A549 (cell line): Measurements from ENCODE around the gene ACAN.

Experiments
- EP300 ChIP-seq, 2 experiments: fragments of >200 bp; sonication (Bioruptor Twin); formaldehyde crosslinking; IDR thresholded peaks; 2 replicates in 1 of 2; 3 replicates in 1 of 2; pipeline ENCODE4 v1.6.1; 2016 to 2017
- SREBF2 ChIP-seq: fragments of 450-650 bp; IDR thresholded peaks from 2 replicates; pipeline ENCODE4 v1.6.1; 2014; ENCODE audit warnings: mild to moderate bottlenecking, moderate library complexity
- TF ChIP-seq, protein P1 (sequence below): fragments of >200 bp; sonication (Bioruptor Twin); formaldehyde crosslinking; IDR thresholded peaks from 3 replicates; pipeline ENCODE4 v1.5.1; 2016

DNA sequence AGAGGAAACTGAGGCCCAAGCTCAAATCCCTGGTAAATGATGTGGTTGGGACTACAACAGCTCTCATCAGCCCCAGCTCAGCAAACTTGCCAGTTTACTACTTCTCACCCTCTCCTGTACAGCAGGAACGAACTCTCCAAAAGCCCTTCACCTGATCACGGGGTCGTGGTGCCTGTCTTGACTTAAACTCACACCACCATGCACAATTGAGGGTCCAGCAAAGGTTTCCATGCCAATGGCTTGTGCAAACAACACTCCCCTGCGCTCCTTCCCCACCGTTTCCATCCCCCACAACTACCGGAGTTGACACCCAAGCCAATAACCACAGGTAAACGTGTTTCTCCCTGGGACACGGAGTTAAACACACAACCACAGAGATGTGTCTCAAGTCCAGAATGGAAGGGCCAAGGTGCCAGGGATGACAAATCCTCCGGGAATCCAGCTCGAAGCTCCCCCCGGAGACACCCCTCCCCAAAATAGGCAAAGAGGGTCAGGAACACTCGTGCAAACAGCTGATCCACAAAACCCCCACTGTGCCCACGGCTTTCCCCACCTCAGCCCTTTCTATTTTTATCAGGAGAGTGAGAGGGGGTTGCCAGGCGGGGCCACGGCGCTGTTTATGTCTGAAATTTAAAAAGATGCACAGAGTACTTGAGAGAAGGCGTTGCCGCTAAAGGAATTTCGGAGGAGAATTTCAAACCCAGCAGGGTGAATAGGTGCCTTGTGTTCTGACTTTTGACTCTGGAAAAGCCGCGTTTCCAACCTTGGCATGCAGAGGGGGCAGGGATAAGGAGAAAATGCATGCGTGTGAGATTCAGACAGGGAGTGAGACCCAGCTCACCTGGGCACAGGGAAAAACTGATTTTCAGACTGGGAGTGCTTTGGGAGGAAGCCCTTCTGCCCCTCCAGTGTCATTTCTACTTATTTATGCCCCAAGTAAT lies 10.6 kb upstream of the ACAN start:
- TF ChIP-seq SREBF2 (no peak), EP300 (IDR thresholded peaks at IDR 0.05) (no peak)
- TF ChIP-seq, protein P1, sequence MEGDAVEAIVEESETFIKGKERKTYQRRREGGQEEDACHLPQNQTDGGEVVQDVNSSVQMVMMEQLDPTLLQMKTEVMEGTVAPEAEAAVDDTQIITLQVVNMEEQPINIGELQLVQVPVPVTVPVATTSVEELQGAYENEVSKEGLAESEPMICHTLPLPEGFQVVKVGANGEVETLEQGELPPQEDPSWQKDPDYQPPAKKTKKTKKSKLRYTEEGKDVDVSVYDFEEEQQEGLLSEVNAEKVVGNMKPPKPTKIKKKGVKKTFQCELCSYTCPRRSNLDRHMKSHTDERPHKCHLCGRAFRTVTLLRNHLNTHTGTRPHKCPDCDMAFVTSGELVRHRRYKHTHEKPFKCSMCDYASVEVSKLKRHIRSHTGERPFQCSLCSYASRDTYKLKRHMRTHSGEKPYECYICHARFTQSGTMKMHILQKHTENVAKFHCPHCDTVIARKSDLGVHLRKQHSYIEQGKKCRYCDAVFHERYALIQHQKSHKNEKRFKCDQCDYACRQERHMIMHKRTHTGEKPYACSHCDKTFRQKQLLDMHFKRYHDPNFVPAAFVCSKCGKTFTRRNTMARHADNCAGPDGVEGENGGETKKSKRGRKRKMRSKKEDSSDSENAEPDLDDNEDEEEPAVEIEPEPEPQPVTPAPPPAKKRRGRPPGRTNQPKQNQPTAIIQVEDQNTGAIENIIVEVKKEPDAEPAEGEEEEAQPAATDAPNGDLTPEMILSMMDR = no peak
